Endothelial cell of umbilical vein (primary cell): ENCODE measurements around the gene ARHGEF37.

ENCODE experiments used
- CTCF ChIP-seq, 2 donors: IDR thresholded peaks; 1 replicate in 1 of 2; 2 replicates in 1 of 2; pipeline ENCODE4 v1.5.1; 2011; ENCODE audit warnings: low read length in 2 of 2, mild to moderate bottlenecking in 2 of 2, moderate library complexity in 2 of 2, control low read depth in 1 of 2, inconsistent platforms in 1 of 2, low read depth in 1 of 2; ENCODE audit not compliant: insufficient read depth in 1 of 2; ENCODE audit errors: extremely low read depth in 1 of 2
- MAX ChIP-seq: IDR thresholded peaks from 2 replicates; pipeline ENCODE4 v1.6.1; 2011; ENCODE audit not compliant: insufficient read depth, insufficient read length

- TF ChIP-seq CTCF (IDR thresholded peaks at IDR 0.05; ENCODE audit: extremely low read depth in 1 of 2, insufficient read depth in 1 of 2, low read depth in 1 of 2, low read length in 2 of 2) (no peak), MAX (no peak)
These were observed 23.0 kb downstream of the ARHGEF37 start for GRCh38 chr5:149604321-149604720.
